A549 (cell line): ENCODE data around the gene RLN3. TPM values are rescaled to one million over a fixed set of nuclear protein-coding genes. Genes with fewer than 3 reads are reported as not detected.
"Not testable (repeated sequence)": the region's sequence is repeated elsewhere in the genome, so short reads cannot be mapped to it uniquely, and the experiment has no call there.

Experiments
- ATAC-seq, 2 experiments: fragments of 200-7000 bp in 1 of 2; fragments of >200 bp in 1 of 2; cut with Nextera tagmentation in 1 of 2; cut with Tn5 transposase in 1 of 2; 3 replicates each; pipeline versions ENCODE4 v1.8.0 to v1.9.1; 2018 to 2020; ENCODE audit warnings: mild to moderate bottlenecking in 1 of 2, moderate library complexity in 1 of 2
- CTCF ChIA-PET: fragments of 300-600 bp; sonication (Branson Sonifier 250); formaldehyde crosslinking; extraction: SDS; loops from one replicate; lab custom pipeline; 2021; ENCODE audit warnings: antibody characterized with exemption, inconsistent platforms; lab: Yijun Ruan, JAX
- POLR2A ChIA-PET: fragments of 350-600 bp; formaldehyde crosslinking; extraction: SDS; loops from one replicate; lab custom pipeline; 2021; ENCODE audit warnings: antibody characterized with exemption, inconsistent platforms; lab: Yijun Ruan, JAX
- DNase-seq, 2 experiments: peaks; one replicate each; pipeline versions ENCODE4 v3.0.0 to v3.0.0-alpha.2; 2011 to 2016; ENCODE audit warnings: low read depth in 1 of 2, low spot score in 1 of 2
- FAIRE-seq: peaks from 2 replicates; lab custom pipeline; 2011; peaks lifted over from hg19 to GRCh38; lab: Jason Lieb, UNC
- H3K27ac ChIP-seq, 2 experiments: fragments of >200 bp; sonication (Bioruptor Twin); formaldehyde crosslinking; 3 replicates each; pipeline ENCODE4 v1.5.1; 2016 to 2017
- H3K4me1 ChIP-seq: fragments of >200 bp; sonication (Bioruptor Twin); formaldehyde crosslinking; 3 replicates; pipeline ENCODE4 v1.6.1; 2016
- H3K4me2 ChIP-seq: fragments of >200 bp; sonication (Bioruptor Twin); formaldehyde crosslinking; 3 replicates; pipeline ENCODE4 v1.6.1; 2016
- H3K4me3 ChIP-seq: fragments of >200 bp; sonication (Bioruptor Twin); formaldehyde crosslinking; 3 replicates; pipeline ENCODE4 v1.5.1; 2016
- H3K9me3 ChIP-seq: fragments of >200 bp; sonication (Bioruptor Twin); formaldehyde crosslinking; 3 replicates; pipeline ENCODE4 v1.6.1; 2016
- BHLHE40 ChIP-seq: IDR thresholded peaks from 2 replicates; pipeline ENCODE4 v1.6.1; 2012; ENCODE audit warnings: low read depth, low read length, inconsistent platforms
- CHD2 ChIP-seq: fragments of 150-350 bp; IDR thresholded peaks from 2 replicates; pipeline ENCODE4 v1.6.1; 2014; ENCODE audit warnings: low read length; ENCODE audit not compliant: partially characterized antibody
- CTCF ChIP-seq: fragments of >200 bp; sonication (Bioruptor Twin); formaldehyde crosslinking; IDR thresholded peaks from 3 replicates; pipeline ENCODE4 v1.5.1; 2016
- EHF ChIP-seq: fragments of 250-450 bp; sonication (Bioruptor Pico); IDR thresholded peaks from 2 replicates; pipeline ENCODE4 v1.5.0; 2020; ENCODE audit warnings: mild to moderate bottlenecking
- EP300 ChIP-seq, 2 experiments: fragments of >200 bp; sonication (Bioruptor Twin); formaldehyde crosslinking; IDR thresholded peaks; 2 replicates in 1 of 2; 3 replicates in 1 of 2; pipeline ENCODE4 v1.6.1; 2016 to 2017
- ESRRA ChIP-seq: fragments of 150-350 bp; IDR thresholded peaks from 2 replicates; pipeline ENCODE4 v1.6.1; 2014; ENCODE audit warnings: mild to moderate bottlenecking, low read length, borderline replicate concordance
- FOSL2 ChIP-seq, 2 experiments: fragments of 450-650 bp in 1 of 2; fragments of >200 bp in 1 of 2; sonication (Bioruptor Twin) in 1 of 2; formaldehyde crosslinking; IDR thresholded peaks; 2 replicates each; pipeline versions ENCODE4 v1.5.0 to v1.6.1; 2016 to 2020; ENCODE audit warnings: mild to moderate bottlenecking in 1 of 2, moderate library complexity in 1 of 2
- FOXS1 ChIP-seq: fragments of 250-450 bp; sonication (Bioruptor Pico); IDR thresholded peaks from 2 replicates; pipeline ENCODE4 v1.5.0; 2020; ENCODE audit warnings: mild to moderate bottlenecking, moderate library complexity
- GATA3 ChIP-seq: IDR thresholded peaks from 2 replicates; pipeline ENCODE4 v1.6.1; 2012; ENCODE audit warnings: borderline replicate concordance
- HDAC2 ChIP-seq: fragments of 200-600 bp; sonication (generic); IDR thresholded peaks from 2 replicates; pipeline ENCODE4 v1.6.1; 2016
- HOXB5 ChIP-seq: fragments of 250-450 bp; sonication (Bioruptor Pico); IDR thresholded peaks from 2 replicates; pipeline ENCODE4 v1.5.0; 2020; ENCODE audit warnings: mild to moderate bottlenecking, moderate library complexity
- MYC ChIP-seq: IDR thresholded peaks from 2 replicates; pipeline ENCODE4 v1.6.1; 2012; ENCODE audit warnings: mild to moderate bottlenecking, inconsistent platforms, low read length, improper control_type of control experiment, borderline replicate concordance
- POLR2AphosphoS2 ChIP-seq: conservative IDR thresholded peaks from 2 replicates; pipeline ENCODE4 v1.6.1; 2012; ENCODE audit warnings: low read length, improper control_type of control experiment, inconsistent platforms
- RAD21 ChIP-seq, 2 experiments: fragments of >200 bp in 1 of 2; sonication (Bioruptor Twin) in 1 of 2; formaldehyde crosslinking in 1 of 2; IDR thresholded peaks in 1 of 2; conservative IDR thresholded peaks in 1 of 2; 2 replicates in 1 of 2; 3 replicates in 1 of 2; pipeline ENCODE4 v1.6.1; 2012 to 2018; ENCODE audit warnings: inconsistent platforms in 1 of 2
- RFX5 ChIP-seq: fragments of 450-650 bp; IDR thresholded peaks from 2 replicates; pipeline ENCODE4 v1.7.1; 2014; ENCODE audit warnings: antibody characterized with exemption, mild to moderate bottlenecking, moderate library complexity
- SREBF2 ChIP-seq: fragments of 450-650 bp; IDR thresholded peaks from 2 replicates; pipeline ENCODE4 v1.6.1; 2014; ENCODE audit warnings: mild to moderate bottlenecking, moderate library complexity
- ZFP36 ChIP-seq: fragments of 450-650 bp; IDR thresholded peaks from 2 replicates; pipeline ENCODE4 v1.6.1; 2014; ENCODE audit warnings: borderline replicate concordance; ENCODE audit not compliant: partially characterized antibody
- ZSCAN20 ChIP-seq: fragments of 250-450 bp; sonication (Bioruptor Pico); IDR thresholded peaks from 2 replicates; pipeline ENCODE4 v1.8.0; 2022; ENCODE audit warnings: mild to moderate bottlenecking, moderate library complexity
- WGBS: methylation state at CpG from one replicate; pipeline ENCODE4 v1.1.6; 2017; ENCODE audit errors: missing lambda C conversion rate; 5-methylcytosine and 5-hydroxymethylcytosine counted together
- polyA plus RNA-seq, 4 experiments: library from polyadenylated mRNA; depleted of rRNA in 3 of 4; stranded (reverse); fragments of >200 nt; fragmentation: RNase III in 1 of 4; extraction: RNeasy Plus Mini Kit Qiagen cat#74134 plus additional on column Dnase treatment in 1 of 4; gene quantifications; 2 replicates in 3 of 4; 3 replicates in 1 of 4; pipeline ENCODE4 v1.2.3, GENCODE V29; 2011 to 2017

The RLN3 gene
- polyA plus RNA-seq, 2 of the 4 experiments (the other 2 are of a cell fraction) = not detected

DNA sequence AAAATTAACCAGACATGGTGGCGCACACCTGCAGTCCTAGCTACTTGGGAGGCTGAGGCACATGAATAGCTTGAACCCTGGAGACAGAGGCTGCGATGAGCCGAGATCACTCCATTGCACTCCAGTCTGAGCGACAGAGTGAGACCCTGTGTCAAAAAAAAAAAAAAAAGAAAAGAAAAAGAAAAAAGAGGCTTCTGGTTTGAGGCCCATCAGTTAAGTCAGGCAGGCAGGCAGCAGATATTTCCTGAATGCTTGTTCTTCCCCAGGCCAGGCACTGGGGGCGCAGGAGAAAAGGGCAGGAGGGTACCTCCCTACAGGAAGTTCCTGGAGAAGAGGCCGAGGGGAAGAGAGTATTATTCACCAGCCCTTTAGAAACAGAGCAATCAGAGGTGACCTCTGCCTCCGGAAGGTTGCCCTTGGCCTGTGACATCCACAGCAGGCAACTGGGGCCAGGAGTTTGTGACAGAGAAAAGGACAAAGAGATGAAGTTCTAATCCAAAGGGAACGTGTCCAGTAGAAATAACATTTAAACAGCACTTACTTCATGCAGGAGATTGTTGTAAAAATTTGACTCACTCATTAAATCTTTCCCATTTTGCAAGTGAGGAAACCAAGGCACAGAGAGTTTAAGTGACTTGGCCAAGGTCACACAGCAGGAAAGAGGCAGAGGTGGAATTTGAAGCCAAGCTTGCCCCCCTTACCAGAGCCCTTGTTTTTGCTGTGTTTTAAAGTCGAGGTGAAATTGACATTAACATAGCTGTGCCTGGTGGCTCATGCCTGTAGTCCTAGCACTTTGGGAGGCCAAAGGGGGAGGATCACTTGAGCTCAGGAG lies 4.3 kb upstream of the RLN3 start:
- TF ChIP-seq ESRRA = peak; percentile 60; the same call in 1 of the 2 replicates
- no peak for TF ChIP-seq BHLHE40
- TF ChIP-seq ZFP36 = peak; percentile 18
- peak; percentile 17; the same call in 2 of the 3 replicates for TF ChIP-seq CTCF
- WGBS = 52% methylated on average over 9 of the region's 9 CpGs
- H3K4me1 ChIP-seq = peaks cover 5% of the 10 kb centered on the region; the same call in 1 of the 3 replicates
- POLR2A ChIA-PET = interaction anchor here (1.0 kb wide), 1 partner anchor 17 kb away, joined by 4 read pairs; the partner anchor contains the start of gene RFX1
- no peak for FAIRE-seq
- no peaks in the 10 kb centered on the region for H3K9me3 ChIP-seq
- peak overlapping the region; percentile 49 to 68; a peak in 4 of 6 replicates for H3K27ac ChIP-seq
- ATAC-seq = peak; percentile 92 to 96
- CTCF ChIA-PET = interaction anchor here (1.0 to 4.3 kb wide), 6 partner anchors 8 to 49 kb away, joined by 3 to 13 read pairs (median 6); partner anchors contain the start of genes IL27RA and MISP3
- peak; percentile 58 to 71 for DNase-seq
- H3K4me3 ChIP-seq = no peak overlapping the region
- no peak overlapping the region for H3K4me2 ChIP-seq

DNA sequence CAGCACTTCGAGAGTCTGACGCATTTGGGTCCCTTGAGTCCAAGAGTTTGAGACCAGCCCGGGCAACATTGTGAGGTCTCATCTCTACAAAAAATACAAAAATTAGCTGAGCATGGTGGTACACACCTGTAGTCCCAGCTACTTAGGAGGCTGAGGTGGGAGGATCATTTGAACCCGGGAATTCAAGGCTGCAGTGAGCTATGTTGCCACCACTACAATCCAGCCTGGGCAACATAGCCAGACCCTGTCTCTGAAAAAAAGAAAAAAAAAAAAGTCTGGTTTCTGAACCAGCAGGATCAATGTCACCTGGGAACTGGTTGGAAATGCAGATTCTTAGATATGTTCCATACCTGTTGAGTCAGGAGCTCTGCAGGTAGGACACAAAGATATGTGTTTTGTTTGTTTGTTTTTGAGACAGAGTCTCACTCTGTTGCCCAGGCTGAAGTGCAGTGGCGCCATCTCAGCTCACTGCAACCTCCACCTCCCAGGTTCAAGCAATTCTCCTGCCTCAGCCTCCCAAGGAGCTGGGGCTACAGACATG lies 1.2 kb upstream of the RLN3 start:
- CTCF ChIA-PET = interaction anchor here (0.6 to 1.1 kb wide), 3 partner anchors 46 to 172 kb away, joined by 4 to 7 read pairs (median 4); partner anchors contain the start of gene MISP3
- FAIRE-seq, DNase-seq, H3K27ac ChIP-seq, ATAC-seq, H3K9me3 ChIP-seq, POLR2A ChIA-PET, H3K4me1 ChIP-seq, H3K4me2 ChIP-seq, H3K4me3 ChIP-seq: not testable (repeated sequence)
- 66% methylated on average over 3 of the region's 5 CpGs for WGBS

DNA sequence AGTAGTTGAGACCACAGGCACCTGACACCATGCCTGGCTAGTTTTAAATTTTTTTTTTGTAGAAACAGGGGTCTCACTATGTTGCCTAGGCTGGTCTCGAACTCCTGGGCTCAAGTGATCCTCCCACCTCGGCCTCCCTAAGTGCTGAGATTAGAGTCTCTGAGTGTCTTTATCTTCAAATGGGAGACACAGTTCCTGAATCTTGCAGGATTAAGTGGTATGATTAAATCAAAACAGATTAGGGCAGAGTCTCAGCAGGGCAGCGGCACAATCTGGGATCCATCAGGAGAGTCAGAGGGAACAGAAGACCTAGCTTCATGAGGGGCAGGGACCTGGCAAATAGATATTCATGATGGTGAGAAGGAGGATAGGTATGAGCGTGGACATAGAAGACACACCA lies 953 bp downstream of the RLN3 start:
- CTCF ChIA-PET = no interaction called here
- Histone ChIP-seq H3K4me2 (no peak overlapping the region), H3K4me1 (peaks cover 6% of the 10 kb centered on the region; the same call in 2 of the 3 replicates), H3K27ac (no peak overlapping the region), H3K4me3 (no peak overlapping the region), H3K9me3 (no peaks in the 10 kb centered on the region)
- 65% methylated on average over 4 of the region's 4 CpGs for WGBS
- FAIRE-seq = no peak
- no peak for DNase-seq
- POLR2A ChIA-PET = no interaction called here
- TF ChIP-seq GATA3 (no peak), EHF (CRISPR knock-in tag) (no peak)
- no peak for ATAC-seq

DNA sequence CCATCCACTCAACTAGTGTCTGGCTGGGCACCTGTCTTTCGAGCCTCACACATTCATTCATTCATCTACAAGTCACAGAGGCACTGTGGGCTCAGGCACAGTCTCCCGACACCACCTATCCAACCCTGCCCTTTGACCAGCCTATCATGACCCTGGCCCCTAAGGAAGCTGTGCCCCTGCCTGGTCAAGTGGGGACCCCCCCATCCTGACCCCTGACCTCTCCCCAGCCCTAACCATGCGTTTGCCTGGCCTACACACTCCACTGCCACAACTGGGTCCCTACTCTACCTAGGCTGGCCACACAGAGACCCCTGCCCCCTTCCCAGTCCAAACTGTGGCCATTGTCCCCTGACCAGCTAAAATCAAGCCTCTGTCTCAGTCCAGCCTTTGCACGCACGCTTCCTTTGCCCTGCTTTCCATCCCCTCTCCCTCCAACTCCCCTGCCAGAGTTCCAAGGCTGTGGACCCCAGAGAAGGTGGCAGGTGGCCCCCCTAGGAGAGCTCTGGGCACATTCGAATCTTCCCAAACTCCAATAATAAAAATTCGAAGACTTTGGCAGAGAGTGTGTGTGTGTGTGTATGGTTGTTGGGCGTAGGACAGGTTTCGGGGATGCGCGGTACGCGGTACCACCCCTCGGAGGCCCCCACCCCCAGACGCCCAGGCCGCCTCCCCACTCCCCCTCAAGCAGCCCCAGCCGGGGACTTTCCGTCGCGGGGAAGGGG lies 3.2 kb downstream of the RLN3 start:
- H3K9me3 ChIP-seq = no peaks in the 10 kb centered on the region
- peaks cover 4% of the 10 kb centered on the region; the same call in 1 of the 3 replicates for H3K4me1 ChIP-seq
- H3K4me2 ChIP-seq = peak overlapping the region; percentile 94
- ChIA-PET CTCF (interaction anchor here (0.7 to 4.3 kb wide), 16 partner anchors 9 to 150 kb away, joined by 3 to 22 read pairs (median 6); partner anchors contain the start of gene MISP3), POLR2A (interaction anchor here (0.6 to 1.7 kb wide), 6 partner anchors 9 to 1010 kb away, joined by 3 to 6 read pairs (median 4); partner anchors contain the start of gene RFX1)
- WGBS = 53% methylated on average over 8 of the region's 20 CpGs
- ATAC-seq (peak in 1 of 2 experiments; percentile 28; a peak in 2 of 6 replicates), FAIRE-seq (no peak), DNase-seq (no peak)
- peak overlapping the region; percentile 88 for H3K27ac ChIP-seq
- TF ChIP-seq FOXS1 (CRISPR knock-in tag) = no peak
- no peak for TF ChIP-seq HDAC2
- no peak for TF ChIP-seq SREBF2
- TF ChIP-seq FOSL2 (IDR thresholded peaks at IDR 0.05) = no peak
- TF ChIP-seq FOSL2 (CRISPR knock-in tag; IDR thresholded peaks at IDR 0.05) = no peak
- TF ChIP-seq CHD2 = no peak
- no peak for TF ChIP-seq HOXB5 (CRISPR knock-in tag)
- no peak for TF ChIP-seq RFX5
- no peak for TF ChIP-seq ZSCAN20 (CRISPR knock-in tag)
- TF ChIP-seq EP300 (IDR thresholded peaks at IDR 0.05) = no peak
- no peak for TF ChIP-seq EHF (CRISPR knock-in tag)
- no peak for TF ChIP-seq POLR2AphosphoS2
- no peak for TF ChIP-seq MYC
- TF ChIP-seq RAD21 (conservative IDR thresholded peaks at IDR 0.05 in 1 of 2, IDR thresholded peaks at IDR 0.05 in 1 of 2) = no peak
- H3K4me3 ChIP-seq = peak overlapping the region; percentile 69
